Measurements from ENCODE around the gene CENPM.

Gene CENPM

GRCh38 chr22:41917903-41918791 is 28.8 kb downstream of the CENPM start:
- POLR2A ChIA-PET, result no interaction called here
- CTCF ChIA-PET, result no interaction called here
- TF ChIP-seq CTCF (IDR thresholded peaks at IDR 0.05; ENCODE audit: insufficient read depth, low read length, missing control alignments), result no peak
- DNase-seq (ENCODE audit: low read depth, low spot score), result no peak
- no peak overlapping the region for H3K4me3 ChIP-seq (ENCODE audit: low read depth, low read length)

- no peak for DNase-seq (ENCODE audit: low read depth, low spot score)
- POLR2A ChIA-PET, result interaction anchor here (0.6 kb wide), 1 partner anchor 10 kb away, joined by 3 read pairs; no protein-coding TSS in a partner anchor
- CTCF ChIA-PET, result interaction anchor here (1.0 to 1.3 kb wide), 3 partner anchors 8 to 220 kb away, joined by 4 to 6 read pairs (median 4); partner anchors contain the start of gene TNFRSF13C
Measured at GRCh38 chr22:41917375-41917902, 29.5 kb downstream of the CENPM start.

GRCh38 chr22:41916745-41917358 is 30.1 kb downstream of the CENPM start:
- no peak for TF ChIP-seq CTCF (IDR thresholded peaks at IDR 0.05; ENCODE audit: insufficient read depth, low read length, missing control alignments)
- H3K4me3 ChIP-seq (ENCODE audit: low read depth, low read length), result no peak overlapping the region
- DNase-seq (ENCODE audit: low read depth, low spot score), result no peak
- CTCF ChIA-PET, result interaction anchor here (1.0 to 1.3 kb wide), 3 partner anchors 9 to 219 kb away, joined by 4 to 6 read pairs (median 4); partner anchors contain the start of gene TNFRSF13C
- POLR2A ChIA-PET, result interaction anchor here (0.6 kb wide), 1 partner anchor 9 kb away, joined by 3 read pairs; no protein-coding TSS in a partner anchor

More at GRCh38 chr22:41917375-41917902, 29.5 kb downstream of the CENPM start:
- no peak for TF ChIP-seq CTCF (IDR thresholded peaks at IDR 0.05; ENCODE audit: insufficient read depth, low read length, missing control alignments)
- H3K4me3 ChIP-seq (ENCODE audit: low read depth, low read length), result no peak overlapping the region

- POLR2A ChIA-PET, result no interaction called here
- no peak for DNase-seq (ENCODE audit: low read depth, low spot score)
- CTCF ChIA-PET, result interaction anchor here (1.0 to 1.3 kb wide), 3 partner anchors 10 to 218 kb away, joined by 4 to 6 read pairs (median 4); partner anchors contain the start of gene TNFRSF13C
- TF ChIP-seq CTCF (IDR thresholded peaks at IDR 0.05; ENCODE audit: insufficient read depth, low read length, missing control alignments), result no peak
- H3K4me3 ChIP-seq (ENCODE audit: low read depth, low read length), result no peak overlapping the region
Measured at GRCh38 chr22:41915786-41916493, 31.0 kb downstream of the CENPM start.

GRCh38 chr22:41915035-41915785 is 31.7 kb downstream of the CENPM start, which contains the start of gene SHISA8:
TSS of gene SHISA8 (minus strand) at chr22:41915074. CDS start at chr22:41914667, 407 bp downstream.
- POLR2A ChIA-PET, result no interaction called here
- CTCF ChIA-PET, result no interaction called here
- TF ChIP-seq CTCF (IDR thresholded peaks at IDR 0.05; ENCODE audit: insufficient read depth, low read length, missing control alignments), result no peak
- H3K4me3 ChIP-seq (ENCODE audit: low read depth, low read length), result no peak within 1 kb of the TSS
- DNase-seq (ENCODE audit: low read depth, low spot score), result no peak

Measured in AG04449 (cell line).